Astrocyte of the cerebellum (primary cell): ENCODE results near the gene SULT1C4.
"Not testable (repeated sequence)": the region's sequence is repeated elsewhere in the genome, so short reads cannot be mapped to it uniquely, and the experiment has no call there.

Experiments
- DNase-seq: peaks from one replicate; pipeline ENCODE4 v3.0.0-alpha.2; 2011; ENCODE audit warnings: low read depth
- H3K4me3 ChIP-seq: 2 replicates; pipeline ENCODE4 v1.5.1; 2011; ENCODE audit warnings: mild to moderate bottlenecking, low read depth, low read length, moderate library complexity
- CTCF ChIP-seq: IDR thresholded peaks from 2 replicates; pipeline ENCODE4 v1.5.1; 2012; ENCODE audit warnings: low read length, low read depth, moderate library complexity, mild to moderate bottlenecking; ENCODE audit errors: missing control alignments
- in situ Hi-C: cut with HindIII; loops from 2 replicates; pipeline ENCODE4 v1.10.0; 2017; ENCODE audit warnings: low sequenced_read_pairs

The SULT1C4 gene

GRCh38 chr2:108348816-108349570 lies 28.8 kb upstream of the SULT1C4 start:
- no peak for TF ChIP-seq CTCF
- in situ Hi-C loops, result no loop called here
- no peak for DNase-seq

GRCh38 chr2:108349571-108349928 lies 28.2 kb upstream of the SULT1C4 start:
- no peak for DNase-seq
- no peak for TF ChIP-seq CTCF
- H3K4me3 ChIP-seq, result no peak overlapping the region
- in situ Hi-C loops, result no loop called here

More at GRCh38 chr2:108348816-108349570, 28.8 kb upstream of the SULT1C4 start:
- H3K4me3 ChIP-seq, result no peak overlapping the region

- DNase-seq, result no peak
- no peak for TF ChIP-seq CTCF
- H3K4me3 ChIP-seq, result no peak overlapping the region
- in situ Hi-C loops, result loop anchor here (5.0 kb wide), 1 partner anchor 40 kb away; no protein-coding TSS in a partner anchor
Observed at GRCh38 chr2:108351889-108352288, 25.9 kb upstream of the SULT1C4 start.

GRCh38 chr2:108354136-108354535 lies 23.6 kb upstream of the SULT1C4 start:
- TF ChIP-seq CTCF, result no peak
- in situ Hi-C loops, result loop anchor here (5.0 kb wide), 1 partner anchor 38 kb away; no protein-coding TSS in a partner anchor
- no peak for DNase-seq
- no peak overlapping the region for H3K4me3 ChIP-seq

- in situ Hi-C loops, result no loop called here
- no peak for TF ChIP-seq CTCF
- H3K4me3 ChIP-seq, result no peak overlapping the region
- DNase-seq, result no peak
Observed at GRCh38 chr2:108355906-108356734, 21.6 kb upstream of the SULT1C4 start.

GRCh38 chr2:108359336-108359735 lies 18.4 kb upstream of the SULT1C4 start:
- H3K4me3 ChIP-seq, in situ Hi-C loops, DNase-seq: not testable (repeated sequence)

GRCh38 chr2:108360776-108361468 lies 16.8 kb upstream of the SULT1C4 start:
- in situ Hi-C loops, result no loop called here

More at GRCh38 chr2:108360776-108361468, 16.8 kb upstream of the SULT1C4 start:
- H3K4me3 ChIP-seq, result no peak overlapping the region
- no peak for TF ChIP-seq CTCF
- DNase-seq, result no peak
